MM.1S (cell line): ENCODE data around the gene TUBB4B.

Experiments
- DNase-seq: peaks from one replicate; pipeline ENCODE4 v3.0.0-alpha.2; 2015
- H2AFZ ChIP-seq: fragments of 300-600 bp; sonication (generic); 2 replicates; pipeline ENCODE4 v1.6.0; 2016; ENCODE audit warnings: antibody characterized with exemption, low read length
- H3F3A ChIP-seq: fragments of 300-600 bp; sonication (generic); 2 replicates; pipeline ENCODE4 v1.6.1; 2016; ENCODE audit warnings: mild to moderate bottlenecking, antibody characterized with exemption, low read length, moderate library complexity, mixed read lengths; ENCODE audit not compliant: insufficient read depth
- H3K27ac ChIP-seq: fragments of 300-600 bp; sonication (generic); 2 replicates; pipeline ENCODE4 v1.5.1; 2016; ENCODE audit warnings: mild to moderate bottlenecking, low read length
- H3K27me3 ChIP-seq: fragments of 300-600 bp; sonication (generic); replicated peaks from 2 replicates; pipeline ENCODE4 v1.6.0; 2016; ENCODE audit warnings: low read length; ENCODE audit not compliant: insufficient read depth
- H3K36me3 ChIP-seq: fragments of 300-600 bp; sonication (generic); replicated peaks from 2 replicates; pipeline ENCODE4 v1.6.1; 2016; ENCODE audit warnings: mild to moderate bottlenecking, low read length, mixed read lengths; ENCODE audit not compliant: insufficient read depth
- H3K4me1 ChIP-seq: fragments of 300-600 bp; sonication (generic); 2 replicates; pipeline ENCODE4 v1.6.1; 2016; ENCODE audit warnings: low read length, mixed read lengths
- H3K4me2 ChIP-seq: fragments of 300-600 bp; sonication (generic); 2 replicates; pipeline ENCODE4 v1.6.0; 2016; ENCODE audit warnings: low read depth, low read length
- H3K4me3 ChIP-seq: fragments of 300-600 bp; sonication (generic); 2 replicates; pipeline ENCODE4 v1.5.1; 2016; ENCODE audit warnings: low read length, mixed read lengths
- H3K79me2 ChIP-seq: fragments of 300-600 bp; sonication (generic); 2 replicates; pipeline ENCODE4 v1.6.1; 2016; ENCODE audit warnings: mixed run types, low read length, mixed read lengths
- H3K9ac ChIP-seq: fragments of 300-600 bp; sonication (generic); 2 replicates; pipeline ENCODE4 v1.6.1; 2016; ENCODE audit warnings: low read length, mixed read lengths
- H3K9me2 ChIP-seq: fragments of 300-600 bp; sonication (generic); replicated peaks from 2 replicates; pipeline ENCODE4 v1.6.1; 2016; ENCODE audit warnings: mild to moderate bottlenecking, low read length, mixed read lengths; ENCODE audit not compliant: insufficient read depth
- H3K9me3 ChIP-seq: fragments of 300-600 bp; sonication (generic); replicated peaks from 2 replicates; pipeline ENCODE4 v1.6.1; 2016; ENCODE audit warnings: mild to moderate bottlenecking, low read length, mixed read lengths; ENCODE audit not compliant: insufficient read depth
- H4K20me1 ChIP-seq: fragments of 300-600 bp; sonication (generic); 2 replicates; pipeline ENCODE4 v1.6.1; 2016; ENCODE audit warnings: mild to moderate bottlenecking, low read length, moderate library complexity, mixed read lengths; ENCODE audit not compliant: insufficient read depth
- CTCF ChIP-seq: fragments of 300-600 bp; sonication (generic); IDR thresholded peaks from 2 replicates; pipeline ENCODE4 v1.5.1; 2016; ENCODE audit warnings: antibody characterized with exemption, low read length, mixed read lengths
- EZH2 ChIP-seq: fragments of 300-600 bp; sonication (generic); optimal IDR thresholded peaks from 2 replicates; pipeline ENCODE3; 2017; ENCODE audit warnings: low read depth, mild to moderate bottlenecking, antibody characterized with exemption, low read length, mixed read lengths
- EZH2phosphoT487 ChIP-seq: fragments of 300-600 bp; sonication (generic); IDR thresholded peaks from 2 replicates; pipeline ENCODE4 v1.6.1; 2018; ENCODE audit warnings: antibody characterized with exemption, low read length

TUBB4B gene

GRCh38 chr9:137216188-137216965, 24.7 kb upstream of the TUBB4B start:
- Histone ChIP-seq H3K9me3 (no peaks in the 10 kb centered on the region), H4K20me1 (no peaks in the 10 kb centered on the region), H3F3A (no peaks in the 10 kb centered on the region), H3K9ac (no peak overlapping the region), H3K79me2 (no peaks in the 10 kb centered on the region), H3K36me3 (no peaks in the 10 kb centered on the region), H3K9me2 (no peaks in the 10 kb centered on the region), H3K4me2 (no peak overlapping the region), H3K27me3 (no peaks in the 10 kb centered on the region), H2AFZ (no peak overlapping the region), H3K4me3 (no peak overlapping the region), H3K27ac (no peak overlapping the region), H3K4me1 (no peaks in the 10 kb centered on the region)
- no peak for DNase-seq
- no peak for TF ChIP-seq EZH2phosphoT487

GRCh38 chr9:137217276-137218211, 23.5 kb upstream of the TUBB4B start:
- no peak overlapping the region for H3K4me2 ChIP-seq

GRCh38 chr9:137218212-137218753, 22.8 kb upstream of the TUBB4B start:
- Histone ChIP-seq H3K27ac (no peak overlapping the region), H3K4me1 (no peaks in the 10 kb centered on the region), H4K20me1 (no peaks in the 10 kb centered on the region), H3F3A (no peaks in the 10 kb centered on the region; the same call in 1 of the 2 replicates), H3K4me2 (no peak overlapping the region), H3K79me2 (no peaks in the 10 kb centered on the region), H3K9me2 (no peaks in the 10 kb centered on the region), H3K9me3 (no peaks in the 10 kb centered on the region), H2AFZ (no peak overlapping the region), H3K9ac (no peak overlapping the region), H3K27me3 (no peaks in the 10 kb centered on the region), H3K4me3 (no peak overlapping the region), H3K36me3 (no peaks in the 10 kb centered on the region)
- no peak for DNase-seq
- TF ChIP-seq EZH2phosphoT487 = no peak
- TF ChIP-seq CTCF = no peak
- TF ChIP-seq EZH2 = no peak

More at GRCh38 chr9:137217276-137218211, 23.5 kb upstream of the TUBB4B start:
- Histone ChIP-seq H3F3A (no peaks in the 10 kb centered on the region), H3K9me2 (no peaks in the 10 kb centered on the region), H3K27me3 (no peaks in the 10 kb centered on the region), H3K9ac (no peak overlapping the region), H3K9me3 (no peaks in the 10 kb centered on the region), H4K20me1 (no peaks in the 10 kb centered on the region), H3K27ac (no peak overlapping the region), H3K36me3 (no peaks in the 10 kb centered on the region), H3K4me3 (no peak overlapping the region), H3K79me2 (no peaks in the 10 kb centered on the region), H3K4me1 (no peaks in the 10 kb centered on the region), H2AFZ (no peak overlapping the region)
- DNase-seq = no peak
- TF ChIP-seq EZH2 (no peak), CTCF (no peak), EZH2phosphoT487 (no peak)
